Measurements from ENCODE around the gene CLP1.

DNA sequence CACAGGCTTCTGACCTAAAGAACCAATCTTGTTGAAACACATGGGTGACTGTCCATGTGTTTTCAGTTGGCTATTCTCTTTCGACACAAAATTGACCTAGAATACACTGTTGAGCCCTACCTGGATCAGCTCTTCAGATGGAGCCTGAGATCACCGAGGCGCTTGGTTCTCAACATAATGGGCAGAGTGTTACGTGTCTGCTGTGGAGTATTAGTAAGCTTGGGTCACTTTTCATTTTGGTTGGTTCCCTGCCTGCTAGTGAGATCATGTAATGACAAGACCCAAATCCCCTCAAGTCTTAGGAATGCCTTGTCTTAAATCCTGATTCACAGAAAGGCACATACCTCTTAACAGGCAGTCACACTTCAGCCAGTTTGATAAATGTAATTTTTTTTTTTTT, 45.8 kb downstream of the CLP1 start:
- TF ChIP-seq POLR2A (IDR thresholded peaks at IDR 0.05): no peak
- TF ChIP-seq CTCF (IDR thresholded peaks at IDR 0.05): no peak
- no peak for TF ChIP-seq POLR2AphosphoS5 (IDR thresholded peaks at IDR 0.05)
